ENCODE measurements around the gene KDM4C.

DNA sequence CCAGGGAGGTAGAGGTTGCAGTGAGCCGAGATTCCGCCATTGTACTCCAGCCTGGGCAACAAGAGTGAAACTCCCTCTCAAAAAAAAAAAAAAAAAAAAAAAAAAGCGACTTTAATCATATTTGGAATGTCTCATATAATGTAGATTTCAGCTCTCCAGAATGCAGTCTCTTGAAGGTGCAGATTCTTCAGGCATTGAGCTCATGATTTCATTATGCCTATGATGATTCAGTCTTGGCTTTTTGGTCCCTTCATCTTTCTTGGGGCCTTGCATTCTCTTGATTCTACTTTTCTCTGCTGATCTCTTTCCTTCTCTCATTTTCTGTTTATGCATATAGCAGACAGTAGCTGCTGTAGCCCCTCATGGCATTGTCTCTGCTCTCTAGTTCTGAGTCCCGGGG lies 22.9 kb downstream of the KDM4C start:
- TF ChIP-seq EZH2 (IDR thresholded peaks at IDR 0.05; ENCODE audit: insufficient read depth, poor library complexity, severe bottlenecking) = no peak
- no peak for TF ChIP-seq EZH2phosphoT487 (IDR thresholded peaks at IDR 0.05; ENCODE audit: insufficient read depth, low read depth)
